MV-4-11 (cell line): ENCODE measurements around the gene CNTNAP2.
"Not testable (repeated sequence)": the region's sequence is repeated elsewhere in the genome, so short reads cannot be mapped to it uniquely, and the experiment has no call there.

Source experiments
- DNase-seq: peaks from one replicate; lab custom pipeline; 2025; lab: John Stamatoyannopoulos, UW

CNTNAP2 gene

DNA sequence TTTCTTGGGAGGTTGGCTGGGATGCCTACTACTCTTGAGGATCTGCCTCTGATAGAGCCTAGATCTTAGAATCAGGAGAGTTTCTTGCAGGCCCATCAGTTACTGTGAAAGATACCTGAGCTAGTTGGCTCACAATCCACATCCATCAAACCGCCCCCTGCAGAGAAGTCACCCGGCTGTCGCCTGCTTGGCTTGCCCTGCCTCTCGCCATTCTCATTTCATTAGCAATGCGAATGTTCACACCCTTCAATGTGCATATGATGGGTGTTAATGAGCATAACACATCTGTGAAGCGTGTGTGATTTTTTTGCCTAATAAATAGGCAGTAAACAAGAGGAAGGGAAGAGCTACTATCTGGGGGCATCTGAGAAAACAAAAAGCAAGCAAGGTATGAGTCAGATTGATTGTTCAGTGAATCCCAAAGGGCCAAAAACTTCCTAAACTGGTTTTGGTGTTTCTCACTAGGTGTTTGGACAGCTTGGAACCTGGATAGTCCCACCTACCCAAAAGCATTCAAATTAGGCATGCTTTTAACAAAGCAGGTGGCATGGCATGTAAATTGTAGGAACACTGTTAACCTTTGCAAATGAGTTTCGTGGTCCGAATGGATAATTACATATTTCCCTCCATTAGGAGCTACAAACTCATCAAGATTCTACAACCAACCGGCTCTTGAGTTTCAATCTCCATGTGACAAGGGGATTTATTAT lies 2201.7 kb downstream of the CNTNAP2 start:
- DNase-seq: no peak

DNA sequence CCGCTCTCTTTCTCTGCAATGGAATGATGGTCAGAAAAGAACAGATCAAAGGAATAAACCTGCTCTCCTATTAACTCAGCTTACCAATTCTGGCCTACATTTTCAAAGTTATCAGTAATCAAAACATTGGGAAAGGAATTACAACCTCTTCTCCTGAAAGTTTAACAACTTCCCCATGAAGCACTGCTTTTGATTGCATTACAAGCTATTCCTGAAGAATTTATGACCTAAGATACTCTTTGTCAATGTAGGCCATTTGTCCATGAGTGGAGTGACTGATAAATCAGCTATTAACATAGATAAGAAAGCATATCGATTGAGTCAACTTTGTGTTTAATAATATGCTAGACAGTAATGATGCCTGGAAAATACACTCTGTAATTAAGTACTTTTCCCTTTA lies 2202.2 kb downstream of the CNTNAP2 start:
- no peak for DNase-seq

DNA sequence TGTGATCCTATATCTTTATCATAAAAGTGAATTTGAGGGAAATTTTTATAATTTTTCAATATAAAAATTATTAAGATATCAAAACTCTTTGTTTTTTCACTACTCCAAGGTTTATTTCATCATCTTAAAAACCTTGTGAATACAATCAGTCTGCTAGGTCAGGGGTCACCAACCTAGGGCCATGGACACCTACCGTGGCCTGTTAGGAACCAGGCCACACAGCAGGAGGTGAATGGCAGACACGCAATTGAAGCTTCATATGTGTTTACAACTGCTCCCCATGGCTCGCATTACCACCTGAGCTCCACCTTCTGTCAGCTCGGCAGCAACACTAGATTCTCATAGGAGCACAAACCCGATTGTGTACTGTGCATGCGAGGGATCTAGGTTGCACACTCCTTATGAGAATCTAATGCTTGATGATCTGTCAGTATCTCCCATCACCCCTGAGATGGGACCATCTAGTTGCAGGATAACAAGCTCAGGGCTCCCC lies 2202.8 kb downstream of the CNTNAP2 start:
- no peak for DNase-seq

DNA sequence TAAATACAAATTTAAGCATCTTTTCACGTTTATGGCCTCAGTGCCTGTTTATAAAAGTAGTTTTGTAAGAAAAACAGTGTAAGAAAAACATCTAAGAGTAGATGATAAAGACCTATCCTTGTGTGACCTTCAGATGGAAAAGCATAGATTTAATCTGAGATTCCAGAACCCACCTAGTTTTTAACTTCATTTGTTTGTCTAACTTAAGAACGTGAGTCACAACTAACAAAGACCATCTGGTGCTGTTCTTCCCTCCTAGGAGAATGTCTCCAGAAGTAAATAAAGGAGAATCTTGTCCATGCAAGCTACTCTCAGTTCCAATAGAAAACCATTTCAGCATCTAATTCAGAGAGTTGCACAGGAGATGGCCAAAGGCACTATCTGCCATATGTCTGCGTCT lies 2208.6 kb downstream of the CNTNAP2 start:
- DNase-seq: no peak

DNA sequence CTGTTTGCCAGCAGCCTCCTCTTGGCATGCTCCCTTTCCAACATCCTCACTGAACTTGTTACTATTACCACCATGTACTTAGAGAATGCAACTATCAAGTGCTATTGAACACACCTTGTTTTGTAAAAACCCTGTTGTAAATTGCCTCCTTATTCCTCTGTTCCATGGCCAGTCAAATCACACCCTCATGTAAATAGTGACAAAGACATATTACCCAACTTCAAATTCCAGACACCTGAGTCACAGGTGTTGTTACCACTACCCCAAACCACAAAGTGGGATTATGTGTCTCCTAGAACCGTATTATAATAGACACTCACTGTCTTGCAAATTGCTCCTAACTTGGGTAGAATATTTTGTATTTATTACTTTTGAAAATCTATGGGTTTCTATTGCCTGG lies 2210.8 kb downstream of the CNTNAP2 start:
- DNase-seq: no peak

GRCh38 chr7:148328906-148329305 lies 2212.3 kb downstream of the CNTNAP2 start:
- no peak for DNase-seq

- no peak for DNase-seq
Observed at GRCh38 chr7:148330124-148330818, 2213.7 kb downstream of the CNTNAP2 start.

GRCh38 chr7:148330822-148331221 lies 2214.2 kb downstream of the CNTNAP2 start:
- DNase-seq: no peak

DNA sequence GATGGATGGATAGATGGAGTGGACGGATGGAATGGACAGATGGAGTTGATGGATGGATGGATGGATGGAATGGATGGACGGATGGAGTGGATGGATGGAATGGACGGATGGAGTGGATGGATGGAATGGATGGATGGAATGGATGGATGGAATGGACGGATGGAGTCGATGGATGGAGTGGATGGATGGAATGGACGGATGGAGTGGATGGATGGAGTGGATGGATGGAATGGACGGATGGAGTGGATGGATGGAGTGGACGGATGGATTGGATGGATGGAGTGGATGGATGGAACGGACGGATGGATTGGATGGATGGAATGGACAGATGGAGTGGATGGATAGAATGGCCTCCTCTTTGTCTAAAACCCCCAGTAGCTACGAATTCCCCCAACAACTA lies 2214.9 kb downstream of the CNTNAP2 start:
- DNase-seq: not testable (repeated sequence)

GRCh38 chr7:148332191-148333186 lies 2215.9 kb downstream of the CNTNAP2 start:
- no peak for DNase-seq

GRCh38 chr7:148334441-148334956 lies 2217.9 kb downstream of the CNTNAP2 start:
- DNase-seq: no peak

GRCh38 chr7:148334959-148335577 lies 2218.5 kb downstream of the CNTNAP2 start:
- DNase-seq: no peak

GRCh38 chr7:148335790-148336189 lies 2219.2 kb downstream of the CNTNAP2 start:
- no peak for DNase-seq

GRCh38 chr7:148336411-148336810 lies 2219.8 kb downstream of the CNTNAP2 start:
- no peak for DNase-seq

DNA sequence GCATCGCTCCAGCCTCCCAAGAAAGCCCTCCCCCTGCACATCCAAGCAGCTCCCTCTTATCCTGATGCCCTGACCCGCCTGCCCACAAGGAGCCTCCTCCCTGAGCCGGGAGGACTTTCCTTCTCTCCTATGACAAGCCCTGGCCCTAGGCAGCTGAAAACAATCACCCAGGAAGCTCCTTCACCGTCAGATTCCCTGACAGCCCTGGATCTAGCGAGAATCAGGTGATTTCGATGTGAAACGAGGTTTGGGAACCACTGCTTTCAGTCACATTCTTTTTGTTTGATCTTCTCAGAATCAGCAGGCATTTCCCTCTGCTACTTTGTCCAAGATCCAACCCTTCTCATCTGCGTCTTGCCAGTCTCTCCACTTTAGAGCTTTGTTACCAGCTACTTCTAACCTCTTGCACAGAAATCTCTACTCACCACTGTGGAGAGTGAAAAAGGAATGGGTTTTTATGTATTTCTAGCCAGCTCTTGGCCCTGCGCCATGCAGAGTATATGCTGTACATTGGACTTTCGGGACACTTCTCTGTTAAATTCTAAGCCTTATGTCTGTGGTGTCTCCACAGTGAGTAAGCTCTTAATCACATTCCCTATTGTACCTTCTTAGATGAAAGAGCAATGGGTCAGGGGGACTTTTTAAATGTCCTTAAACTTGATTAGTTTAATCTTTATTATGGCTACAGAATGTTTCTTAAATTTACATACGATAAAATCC lies 2220.8 kb downstream of the CNTNAP2 start:
- no peak for DNase-seq

DNA sequence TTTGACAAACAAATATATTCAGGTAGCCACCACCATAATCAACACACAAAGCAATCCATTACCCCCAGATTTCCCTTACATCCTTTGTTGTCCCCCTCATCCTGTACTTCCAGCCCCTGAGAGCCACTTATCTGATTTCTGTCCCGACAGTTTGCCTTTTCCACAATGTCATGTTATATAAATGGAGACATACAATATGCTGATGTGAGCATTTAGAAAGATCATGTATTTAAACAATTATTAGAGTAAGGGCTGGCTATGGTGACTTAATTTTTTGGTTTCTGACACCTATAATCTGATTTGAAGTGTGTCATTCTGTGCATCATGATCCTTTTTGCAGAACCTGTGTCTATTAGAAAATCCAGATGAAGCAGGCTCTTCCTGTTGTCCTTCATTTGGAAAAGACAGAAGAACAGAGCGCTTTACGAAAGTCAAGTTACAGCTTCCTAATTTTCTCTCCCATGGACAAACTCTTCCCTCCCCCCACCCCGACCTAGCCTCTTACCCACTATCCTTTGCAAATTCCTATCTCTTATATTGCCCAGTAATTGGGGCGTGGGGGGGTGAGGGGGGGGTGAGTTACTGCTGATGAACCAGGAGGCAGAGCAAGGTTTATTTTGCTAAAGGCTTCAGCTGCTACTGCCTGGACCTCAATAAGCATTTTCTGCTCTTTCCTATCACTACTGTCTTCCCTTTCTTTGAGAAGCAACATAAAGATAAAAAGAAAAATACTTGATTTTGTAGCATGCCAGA lies 2221.6 kb downstream of the CNTNAP2 start:
- no peak for DNase-seq

DNA sequence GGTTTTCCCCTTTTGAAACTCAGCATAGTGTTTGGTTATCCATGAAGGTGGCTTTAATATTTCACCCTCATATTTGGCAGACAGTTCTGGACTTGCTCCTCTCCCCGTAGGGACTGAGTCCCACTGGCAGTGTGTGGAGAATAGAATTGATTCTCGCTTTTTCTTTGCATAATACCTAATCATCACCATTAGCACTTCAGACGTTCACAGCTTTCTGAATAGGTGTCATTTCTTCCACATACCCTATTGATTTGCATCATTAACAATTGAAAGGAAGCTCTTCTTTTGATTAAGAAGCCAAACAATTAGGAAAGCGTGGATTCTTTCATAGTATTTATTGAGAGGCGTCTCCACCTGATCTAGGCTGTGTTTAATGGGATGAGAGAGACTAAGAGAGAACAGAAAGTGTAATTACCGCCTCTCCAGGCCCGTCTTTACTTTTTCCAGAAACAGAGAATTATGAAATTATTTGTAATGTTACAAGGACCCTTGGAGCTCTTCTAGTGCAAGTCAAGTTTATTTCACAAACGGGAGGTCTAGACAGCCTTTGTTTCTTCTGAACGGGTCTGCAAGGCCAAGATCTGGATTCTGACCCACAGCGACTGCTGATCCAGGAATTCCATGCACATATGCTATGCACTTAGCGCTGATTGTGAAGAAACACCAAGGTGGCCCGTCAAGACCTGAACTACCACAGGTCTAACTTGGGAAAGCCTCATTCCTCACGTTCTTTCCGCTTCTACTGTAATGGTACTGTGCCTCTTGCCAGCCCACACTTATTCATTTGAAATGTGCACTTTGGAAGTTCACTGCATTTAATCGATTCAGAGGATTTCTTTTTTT lies 2224.1 kb downstream of the CNTNAP2 start:
- no peak for DNase-seq

DNA sequence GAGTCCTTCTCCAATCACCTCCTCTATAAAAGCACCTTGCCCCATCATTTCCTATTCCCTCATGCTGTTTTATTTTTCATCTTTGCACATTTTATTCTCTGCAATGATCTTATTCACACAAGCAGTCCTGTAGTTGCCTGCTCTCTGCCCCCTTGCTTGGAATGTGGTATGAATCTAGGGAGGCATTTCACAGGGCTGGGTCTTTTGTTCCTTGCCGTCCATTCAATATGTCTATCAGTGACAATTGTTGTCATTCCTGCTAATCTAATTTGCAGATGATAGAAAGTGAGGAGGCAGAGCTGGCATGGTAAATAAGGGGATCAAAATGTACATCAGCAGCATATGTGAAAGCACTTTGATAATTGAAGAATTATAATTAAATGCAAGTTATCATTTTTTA lies 2227.8 kb downstream of the CNTNAP2 start:
- DNase-seq: no peak

- DNase-seq: no peak
Observed at GRCh38 chr7:148347981-148348380, 2231.4 kb downstream of the CNTNAP2 start.
